Measurements from ENCODE around the gene HAPLN2.

GRCh38 chr1:156673387-156674121 is 54.3 kb downstream of the HAPLN2 start:
- TF ChIP-seq POLR2AphosphoS5 (IDR thresholded peaks at IDR 0.05) (no peak), EP300 (IDR thresholded peaks at IDR 0.05) (no peak), CTCF (IDR thresholded peaks at IDR 0.05) (no peak)

All from stomach (tissue), 4 donors.